HL-60 (cell line): ENCODE measurements around the gene SLC35E3.

Experiments
- CTCF ChIP-seq: IDR thresholded peaks from one replicate; pipeline ENCODE4 v1.5.1; 2011; ENCODE audit warnings: low read length, control low read depth, inconsistent platforms; ENCODE audit not compliant: insufficient read depth
- GABPA ChIP-seq: IDR thresholded peaks from 2 replicates; pipeline ENCODE4 v1.6.1; 2012; ENCODE audit warnings: low read depth
- POLR2AphosphoS5 ChIP-seq: IDR thresholded peaks from 2 replicates; pipeline ENCODE4 v1.6.1; 2012; ENCODE audit warnings: low read depth
- REST ChIP-seq: IDR thresholded peaks from 2 replicates; pipeline ENCODE4 v1.6.1; 2012; ENCODE audit warnings: low read depth; ENCODE audit not compliant: insufficient replicate concordance
- SPI1 ChIP-seq: IDR thresholded peaks from 2 replicates; pipeline ENCODE4 v1.6.1; 2012; ENCODE audit warnings: low read depth, mild to moderate bottlenecking, borderline replicate concordance

DNA sequence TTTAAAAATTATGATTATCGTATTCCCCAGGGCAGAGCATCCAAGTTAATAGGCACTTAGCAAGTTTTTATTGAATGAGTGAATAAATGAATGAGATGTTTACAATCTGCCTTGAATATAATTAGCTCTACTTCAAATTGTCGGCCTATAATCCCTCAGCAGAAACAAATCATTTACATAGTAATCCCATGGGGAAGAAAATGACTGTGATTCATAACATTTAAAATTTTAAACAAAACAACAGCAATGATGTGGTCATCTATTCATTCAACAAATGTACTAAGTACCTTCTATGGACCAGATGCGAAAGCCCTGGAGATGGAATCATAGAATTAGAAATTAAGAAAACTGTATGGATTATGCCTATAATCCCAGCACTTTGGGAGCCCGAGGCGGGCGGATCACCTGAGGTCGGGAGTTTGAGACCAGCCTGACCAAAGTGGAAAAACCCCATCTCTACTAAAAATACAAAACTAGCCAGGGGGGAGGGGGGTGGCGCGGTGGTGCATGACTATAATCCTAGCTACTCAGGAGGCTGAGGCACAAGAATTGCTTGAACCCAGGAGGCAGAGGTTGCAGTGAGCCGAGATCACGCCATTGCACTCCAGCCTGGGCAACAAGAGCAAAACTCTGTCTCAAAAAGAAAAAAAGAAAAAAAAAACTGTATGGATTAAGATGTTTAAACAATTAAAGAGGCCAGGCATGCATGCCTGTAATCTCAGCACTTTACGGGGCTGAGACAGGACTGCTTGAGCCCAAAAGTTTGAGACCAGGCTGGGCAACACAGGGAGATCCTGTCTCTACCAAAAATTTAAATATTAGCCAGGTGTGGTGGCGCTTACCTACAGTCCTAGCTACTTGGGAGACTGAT, 44.3 kb downstream of the SLC35E3 start:
- no peak for TF ChIP-seq SPI1
- no peak for TF ChIP-seq CTCF
- no peak for TF ChIP-seq REST
- no peak for TF ChIP-seq POLR2AphosphoS5
- TF ChIP-seq GABPA: no peak
